ENCODE measurements around the gene APOA4. TPM values are rescaled to one million over a fixed set of nuclear protein-coding genes. Genes with fewer than 3 reads are reported as not detected.

The APOA4 gene
- total RNA-seq, 4 donors from 2014 or later = not detected

DNA sequence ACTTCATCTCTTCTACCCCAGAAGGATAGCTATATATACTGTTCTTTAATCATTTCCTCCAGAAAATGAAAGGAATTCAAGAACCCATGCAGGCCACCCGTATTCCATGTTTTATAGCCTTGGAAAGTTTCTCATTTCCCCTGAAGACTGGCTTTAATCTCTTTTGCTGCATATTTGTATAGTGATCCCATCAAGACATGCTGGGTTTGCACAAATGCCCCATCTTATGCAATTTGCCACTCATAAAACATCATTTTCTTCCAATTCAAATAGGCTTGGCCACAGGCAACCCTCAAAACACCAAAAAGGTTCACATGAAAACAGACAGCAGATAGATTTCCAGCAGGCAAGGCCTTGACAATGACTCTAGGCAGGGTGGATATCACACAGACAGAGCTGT is 42.6 kb upstream of the APOA4 start:
- TF ChIP-seq, protein P1, sequence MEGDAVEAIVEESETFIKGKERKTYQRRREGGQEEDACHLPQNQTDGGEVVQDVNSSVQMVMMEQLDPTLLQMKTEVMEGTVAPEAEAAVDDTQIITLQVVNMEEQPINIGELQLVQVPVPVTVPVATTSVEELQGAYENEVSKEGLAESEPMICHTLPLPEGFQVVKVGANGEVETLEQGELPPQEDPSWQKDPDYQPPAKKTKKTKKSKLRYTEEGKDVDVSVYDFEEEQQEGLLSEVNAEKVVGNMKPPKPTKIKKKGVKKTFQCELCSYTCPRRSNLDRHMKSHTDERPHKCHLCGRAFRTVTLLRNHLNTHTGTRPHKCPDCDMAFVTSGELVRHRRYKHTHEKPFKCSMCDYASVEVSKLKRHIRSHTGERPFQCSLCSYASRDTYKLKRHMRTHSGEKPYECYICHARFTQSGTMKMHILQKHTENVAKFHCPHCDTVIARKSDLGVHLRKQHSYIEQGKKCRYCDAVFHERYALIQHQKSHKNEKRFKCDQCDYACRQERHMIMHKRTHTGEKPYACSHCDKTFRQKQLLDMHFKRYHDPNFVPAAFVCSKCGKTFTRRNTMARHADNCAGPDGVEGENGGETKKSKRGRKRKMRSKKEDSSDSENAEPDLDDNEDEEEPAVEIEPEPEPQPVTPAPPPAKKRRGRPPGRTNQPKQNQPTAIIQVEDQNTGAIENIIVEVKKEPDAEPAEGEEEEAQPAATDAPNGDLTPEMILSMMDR (IDR thresholded peaks at IDR 0.05; ENCODE audit: low read depth) = no peak

DNA sequence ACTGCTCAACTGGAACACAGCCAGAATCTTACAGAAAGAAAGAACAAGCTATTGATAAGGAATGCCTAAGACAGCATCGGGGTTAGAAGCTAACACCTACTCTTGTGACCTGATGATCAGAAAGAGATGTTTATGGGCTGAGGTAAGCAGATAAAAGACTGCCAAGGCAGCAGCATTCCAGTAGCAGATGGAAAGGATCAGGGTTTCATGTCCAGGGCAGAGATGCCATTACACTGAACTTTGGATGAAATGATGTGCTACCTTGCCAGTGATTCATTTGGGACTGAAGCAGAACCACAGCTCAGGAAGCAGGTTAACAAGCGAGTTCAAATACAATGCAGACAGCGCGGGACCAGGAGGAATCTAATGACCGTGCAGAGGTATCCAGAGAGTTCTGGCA is 41.4 kb upstream of the APOA4 start:
- TF ChIP-seq, protein P1 (IDR thresholded peaks at IDR 0.05; ENCODE audit: low read depth) = no peak

DNA sequence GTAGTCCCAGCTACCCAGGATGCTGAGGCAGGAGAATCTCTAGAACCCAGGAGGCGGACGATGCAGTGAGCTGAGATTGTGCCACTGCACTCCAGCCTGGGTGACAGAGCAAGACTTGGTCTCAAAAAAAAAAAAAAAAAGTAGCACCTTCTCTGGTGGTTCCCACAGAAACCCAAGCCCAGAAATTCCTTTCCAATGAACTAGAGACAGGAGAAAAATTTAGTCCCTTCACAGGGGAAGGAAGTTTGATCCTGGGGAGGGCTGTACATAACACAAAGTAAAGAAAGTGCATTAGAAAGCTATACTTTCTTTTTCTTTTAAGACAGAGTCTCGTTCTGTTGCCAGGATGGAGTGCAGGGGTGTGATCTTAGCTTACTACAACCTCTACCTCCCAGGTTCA is 39.8 kb upstream of the APOA4 start:
- TF ChIP-seq, protein P1 (IDR thresholded peaks at IDR 0.05; ENCODE audit: low read depth) = no peak

DNA sequence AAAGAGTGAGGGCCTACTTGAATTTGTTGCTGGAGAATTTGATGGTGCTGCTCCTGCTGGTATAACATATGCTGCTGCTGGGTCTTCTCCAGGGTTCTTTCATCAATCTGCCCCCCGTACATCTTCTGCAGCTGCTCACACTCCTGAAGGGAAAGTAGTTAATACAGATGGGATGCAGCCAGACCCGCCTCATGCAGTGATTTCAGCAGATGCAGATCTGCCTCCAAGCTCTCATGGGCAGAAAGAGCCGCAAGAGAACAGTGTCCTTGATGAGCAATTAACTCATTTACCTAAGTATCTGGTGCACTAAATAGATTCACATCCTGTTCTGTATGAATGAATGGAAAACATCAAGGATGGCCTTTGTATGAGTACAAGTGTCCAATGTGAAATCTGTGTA is 39.1 kb upstream of the APOA4 start:
- TF ChIP-seq, protein P1 (IDR thresholded peaks at IDR 0.05; ENCODE audit: low read depth) = no peak

DNA sequence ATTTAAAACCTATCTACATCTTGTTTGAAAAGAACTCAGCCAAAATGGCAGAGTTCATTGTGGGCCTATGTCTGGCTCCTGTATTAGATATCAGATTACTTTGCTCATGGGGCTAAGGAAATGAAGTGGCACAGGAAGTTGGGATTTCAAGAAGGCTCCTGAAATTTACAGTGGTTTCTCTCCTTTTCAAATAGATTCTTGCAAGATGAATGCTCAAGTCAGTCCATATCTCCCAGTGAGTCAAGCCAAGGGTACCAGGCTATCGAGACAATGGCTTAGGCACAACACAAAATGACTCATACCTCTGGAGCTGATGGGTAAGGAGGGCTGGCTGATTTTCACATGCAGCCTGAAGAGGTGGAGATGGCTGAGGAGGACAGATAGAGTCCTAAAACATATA is 38.4 kb upstream of the APOA4 start:
- TF ChIP-seq, protein P1 (IDR thresholded peaks at IDR 0.05; ENCODE audit: low read depth) = no peak

DNA sequence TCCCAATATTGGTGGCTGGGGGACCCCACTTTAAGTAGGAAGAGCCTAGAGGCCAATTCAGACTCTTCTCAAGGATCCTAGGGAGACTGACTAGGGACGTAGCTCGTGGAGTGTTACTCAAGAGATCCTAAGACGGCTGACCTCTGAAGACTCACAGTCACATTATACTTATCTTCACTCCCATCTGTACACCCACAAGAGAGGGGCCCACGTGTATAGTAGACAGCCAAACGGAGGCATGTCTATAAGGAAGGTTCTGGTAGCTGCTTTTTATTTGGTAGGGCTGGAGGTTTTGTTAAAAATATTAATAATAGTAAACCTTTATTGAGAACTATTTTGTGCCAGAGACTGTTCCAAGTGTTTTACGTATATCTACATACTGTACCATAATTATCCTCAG is 37.2 kb upstream of the APOA4 start:
- TF ChIP-seq, protein P1 (IDR thresholded peaks at IDR 0.05; ENCODE audit: low read depth) = no peak

DNA sequence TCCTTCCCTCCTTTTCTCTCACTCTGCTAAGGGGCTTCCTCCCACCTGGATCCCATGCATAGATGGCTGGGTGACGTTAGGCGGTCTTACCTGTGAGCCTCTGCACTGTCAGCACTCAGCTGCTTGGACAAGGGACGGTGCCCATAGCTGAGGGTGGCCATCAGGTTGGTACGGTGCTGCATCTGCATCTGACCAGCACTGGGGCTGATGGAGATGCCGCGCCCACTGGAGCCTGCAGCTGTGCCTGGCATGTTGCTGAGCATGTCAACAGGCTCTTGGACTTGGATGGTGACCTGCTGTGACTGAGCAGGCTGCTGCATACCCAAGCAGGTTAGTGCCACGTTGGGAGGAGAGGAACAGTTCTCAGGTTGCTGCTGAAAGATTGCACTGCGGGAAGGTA is 36.1 kb upstream of the APOA4 start:
- TF ChIP-seq, protein P1 (IDR thresholded peaks at IDR 0.05; ENCODE audit: low read depth) = no peak

Measured in subcutaneous adipose tissue (tissue), 4 donors.